A673 (cell line): Measurements from ENCODE around the gene KBTBD13.

Source experiments
- CTCF ChIP-seq: fragments of 300-800, 200-600 bp; sonication (generic); conservative IDR thresholded peaks from 2 replicates; pipeline ENCODE4 v1.5.1; 2017; ENCODE audit warnings: low read depth, mild to moderate bottlenecking, antibody characterized with exemption, low read length, moderate library complexity, mixed read lengths
- EZH2 ChIP-seq: fragments of 200-600 bp; sonication (generic); IDR thresholded peaks from 2 replicates; pipeline ENCODE4 v1.6.1; 2017; ENCODE audit warnings: borderline replicate concordance, low read depth, mild to moderate bottlenecking, mixed read lengths, antibody characterized with exemption, low read length; ENCODE audit not compliant: poor library complexity, severe bottlenecking

- no peak for TF ChIP-seq CTCF
- TF ChIP-seq EZH2 = no peak
These were observed 38.1 kb upstream of the KBTBD13 start for GRCh38 chr15:65038428-65038827.
